Measurements from ENCODE around the gene ACYP2.

The ACYP2 gene

DNA sequence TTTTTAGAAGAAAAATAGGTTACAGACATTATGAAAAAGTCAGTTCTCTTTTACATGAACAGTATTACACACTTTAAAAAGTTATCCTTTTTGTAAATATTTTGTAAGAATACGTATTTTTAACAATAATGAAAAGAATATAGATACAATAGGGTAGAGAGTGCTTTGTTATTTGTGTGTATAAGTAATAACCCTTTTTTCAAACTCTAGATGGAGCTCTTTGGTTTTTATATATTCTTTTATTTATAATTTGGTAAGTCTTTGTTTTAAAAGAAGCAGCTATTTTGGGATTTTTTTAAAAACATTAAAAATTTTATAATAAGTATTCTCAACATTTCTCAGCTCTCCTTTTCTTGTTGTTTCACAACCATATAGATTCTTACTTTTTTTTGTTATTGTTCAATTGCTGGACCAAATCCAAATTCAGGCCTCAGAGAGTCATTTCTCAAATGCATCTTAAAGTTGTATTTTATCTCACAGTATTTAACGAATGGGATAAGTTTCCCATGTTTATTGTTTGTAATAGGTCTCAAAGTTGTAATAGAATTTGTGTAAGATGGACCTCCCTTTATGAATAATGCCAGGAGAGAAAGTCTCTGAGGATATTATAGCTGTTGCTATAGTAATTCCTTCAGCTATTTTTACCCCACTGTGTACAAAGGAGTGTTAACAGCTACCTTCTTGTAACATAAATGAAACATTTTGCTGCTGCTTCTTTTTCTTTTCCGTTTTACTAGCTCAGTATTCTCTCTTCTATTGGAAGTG, 46.4 kb downstream of the ACYP2 start:
- no peak overlapping the region for H3K9ac ChIP-seq
- no peaks in the 10 kb centered on the region for H3K9me3 ChIP-seq (replicated peaks in 1 of 11)
- no peak overlapping the region for H3K4me2 ChIP-seq
- no peak overlapping the region for H3K4me3 ChIP-seq
- H3K27ac ChIP-seq: no peak overlapping the region
- no peaks in the 10 kb centered on the region for H3K36me3 ChIP-seq
- no peak for TF ChIP-seq Cebpa-rat (IDR thresholded peaks at IDR 0.05)
- H3K4me1 ChIP-seq: peaks cover 0 to 6% (median 0%) of the 10 kb centered on the region in 10 experiments; a peak in 5 of 20 replicates
- H3K27me3 ChIP-seq: no peaks in the 10 kb centered on the region
- no peaks in the 10 kb centered on the region for H4K20me1 ChIP-seq

DNA sequence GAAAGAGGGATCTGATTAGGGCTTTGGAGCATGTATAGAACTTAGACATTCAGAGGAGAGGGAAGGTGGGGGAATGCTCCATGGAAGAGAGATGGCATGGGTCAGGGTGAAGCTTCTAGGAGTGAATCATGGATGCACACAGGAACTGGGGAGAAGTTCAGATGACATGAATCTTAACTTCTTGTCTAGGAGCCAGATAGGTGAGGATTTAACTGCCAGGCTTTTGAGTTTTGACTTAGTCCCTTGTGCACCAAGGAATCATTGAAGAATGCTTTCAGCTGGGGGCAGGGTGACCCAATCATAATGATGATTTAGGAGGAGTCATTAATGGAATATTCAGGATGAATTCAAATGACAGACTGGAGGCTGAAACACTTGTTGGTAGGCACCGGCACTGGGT, 48.7 kb downstream of the ACYP2 start:
- no peaks in the 10 kb centered on the region for H3K36me3 ChIP-seq
- H3K27ac ChIP-seq: no peak overlapping the region
- no peak overlapping the region for H3K9ac ChIP-seq
- no peak for TF ChIP-seq Cebpa-rat (IDR thresholded peaks at IDR 0.05)
- H4K20me1 ChIP-seq: no peaks in the 10 kb centered on the region
- no peak overlapping the region for H3K4me2 ChIP-seq
- no peak overlapping the region for H3K4me3 ChIP-seq
- H3K4me1 ChIP-seq: peaks cover 0 to 6% (median 0%) of the 10 kb centered on the region in 10 experiments; a peak in 5 of 20 replicates
- no peaks in the 10 kb centered on the region for H3K27me3 ChIP-seq
- no peaks in the 10 kb centered on the region for H3K9me3 ChIP-seq (replicated peaks in 1 of 11)

DNA sequence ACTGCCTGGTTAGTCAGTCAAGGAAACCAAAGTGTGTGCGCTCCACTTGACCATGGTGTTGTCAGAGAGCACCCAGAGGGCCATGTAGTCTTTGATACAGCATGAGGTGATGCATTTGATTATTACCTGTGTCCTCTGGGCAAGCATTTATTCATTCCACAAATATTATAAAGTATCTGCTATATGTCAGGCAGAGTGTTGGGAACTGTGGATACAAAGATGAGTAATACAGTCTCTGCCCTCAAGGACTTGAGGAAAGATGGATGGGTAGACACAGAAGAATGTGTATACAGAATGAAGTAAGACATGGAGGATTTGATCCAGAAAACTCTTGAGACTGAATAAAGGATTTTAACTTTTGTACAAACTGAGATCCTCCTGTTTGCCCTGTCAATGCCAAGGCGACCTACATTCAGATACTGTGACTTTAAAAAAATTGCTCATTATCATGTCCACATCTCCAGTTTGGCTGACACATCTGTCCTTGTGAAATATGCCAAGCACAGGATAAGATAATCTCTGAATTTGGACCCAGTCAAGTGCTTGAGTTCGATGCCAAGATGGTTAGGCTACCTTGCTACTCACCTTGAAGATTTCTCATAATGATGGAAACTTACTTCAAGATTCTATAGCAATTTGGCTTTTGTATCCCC, 50.8 kb downstream of the ACYP2 start:
- Histone ChIP-seq H3K27ac (no peak overlapping the region), H3K36me3 (no peaks in the 10 kb centered on the region; a peak in 1 of 22 replicates), H3K27me3 (no peaks in the 10 kb centered on the region), H3K4me1 (no peaks in the 10 kb centered on the region), H3K9ac (no peak overlapping the region), H3K4me2 (no peak overlapping the region), H3K4me3 (no peak overlapping the region), H3K9me3 (replicated peaks in 1 of 11) (no peaks in the 10 kb centered on the region), H4K20me1 (no peaks in the 10 kb centered on the region)
- TF ChIP-seq Cebpa-rat (IDR thresholded peaks at IDR 0.05): no peak

DNA sequence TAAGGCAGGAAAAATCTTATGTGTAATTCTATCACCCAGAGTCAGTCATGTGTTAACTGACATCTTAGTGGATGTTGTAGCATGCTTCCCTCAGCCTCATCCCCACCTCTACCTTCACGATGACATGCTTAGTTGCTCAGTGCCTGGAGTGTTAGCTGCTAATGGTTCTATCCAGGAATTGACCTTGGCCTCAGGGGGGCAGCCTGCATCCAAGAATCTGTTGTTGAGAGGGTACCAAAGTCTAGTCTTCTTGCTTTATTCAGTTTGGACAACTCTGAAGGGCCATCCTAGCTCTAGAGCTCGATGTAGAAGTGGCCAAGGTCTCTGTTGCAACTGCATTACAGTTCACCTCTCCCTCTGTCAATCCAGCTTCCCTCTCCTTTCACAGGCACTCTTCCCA, 61.2 kb downstream of the ACYP2 start:
- Histone ChIP-seq H3K27me3 (no peaks in the 10 kb centered on the region), H3K4me3 (no peak overlapping the region), H3K4me1 (no peaks in the 10 kb centered on the region), H3K4me2 (no peak overlapping the region), H3K9me3 (replicated peaks in 1 of 11) (no peaks in the 10 kb centered on the region), H3K9ac (no peak overlapping the region), H3K36me3 (no peaks in the 10 kb centered on the region), H3K27ac (no peak overlapping the region), H4K20me1 (no peaks in the 10 kb centered on the region)
- TF ChIP-seq Cebpa-rat (IDR thresholded peaks at IDR 0.05): no peak

DNA sequence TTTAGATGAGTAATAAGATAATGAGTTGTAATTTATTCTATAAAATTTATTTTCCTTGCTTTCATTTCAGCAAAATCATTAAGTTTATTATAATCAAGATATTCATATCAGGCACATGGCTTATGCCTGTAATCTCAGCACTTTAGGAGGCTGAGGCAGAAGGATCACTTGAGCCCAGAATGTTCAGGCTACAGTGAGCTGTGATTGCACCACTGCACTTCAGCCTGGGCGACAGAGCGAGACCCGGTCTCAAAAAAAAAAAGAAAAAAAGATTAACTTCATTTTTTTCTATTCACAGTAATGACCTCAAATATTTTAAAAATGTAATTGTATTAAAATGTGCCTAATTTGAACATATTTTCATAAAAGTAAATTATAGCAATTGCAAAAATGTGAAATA, 67.9 kb downstream of the ACYP2 start:
- H3K27ac ChIP-seq: no peak overlapping the region
- H3K4me2 ChIP-seq: no peak overlapping the region
- H3K27me3 ChIP-seq: no peaks in the 10 kb centered on the region
- no peaks in the 10 kb centered on the region for H4K20me1 ChIP-seq
- no peaks in the 10 kb centered on the region; a peak in 1 of 22 replicates for H3K36me3 ChIP-seq
- no peaks in the 10 kb centered on the region for H3K4me1 ChIP-seq
- TF ChIP-seq Cebpa-rat (IDR thresholded peaks at IDR 0.05): no peak
- no peak overlapping the region for H3K4me3 ChIP-seq
- H3K9me3 ChIP-seq (replicated peaks in 1 of 11): peaks cover 0 to 3% (median 0%) of the 10 kb centered on the region in 11 experiments; a peak in 1 of 22 replicates
- no peak overlapping the region for H3K9ac ChIP-seq

DNA sequence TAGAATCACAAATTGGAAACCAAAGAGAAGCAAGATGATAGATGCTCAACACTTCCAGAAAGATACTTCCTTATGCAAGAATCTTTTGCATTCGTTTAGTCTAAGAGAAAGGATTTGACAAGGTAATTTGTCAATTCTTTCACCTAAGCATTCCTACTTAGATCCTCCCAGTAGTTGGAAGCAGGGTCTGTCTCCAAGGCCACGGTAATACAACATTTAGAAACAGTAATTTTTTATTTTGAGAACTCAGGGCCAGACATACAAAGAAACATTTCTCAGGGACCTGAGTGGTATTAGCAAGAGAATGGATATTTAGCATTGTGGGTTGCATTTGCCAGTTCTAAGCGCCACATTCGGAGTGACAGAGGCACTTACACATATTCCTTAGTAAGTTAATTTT, 68.6 kb downstream of the ACYP2 start:
- no peaks in the 10 kb centered on the region for H3K27me3 ChIP-seq
- no peak overlapping the region for H3K27ac ChIP-seq
- no peak overlapping the region for H3K4me3 ChIP-seq
- no peaks in the 10 kb centered on the region; a peak in 1 of 22 replicates for H3K36me3 ChIP-seq
- H3K9me3 ChIP-seq (replicated peaks in 1 of 11): peaks cover 0 to 3% (median 0%) of the 10 kb centered on the region in 11 experiments; a peak in 1 of 22 replicates
- no peaks in the 10 kb centered on the region for H3K4me1 ChIP-seq
- no peak for TF ChIP-seq Cebpa-rat (IDR thresholded peaks at IDR 0.05)
- no peak overlapping the region for H3K4me2 ChIP-seq
- H4K20me1 ChIP-seq: no peaks in the 10 kb centered on the region
- H3K9ac ChIP-seq: no peak overlapping the region

DNA sequence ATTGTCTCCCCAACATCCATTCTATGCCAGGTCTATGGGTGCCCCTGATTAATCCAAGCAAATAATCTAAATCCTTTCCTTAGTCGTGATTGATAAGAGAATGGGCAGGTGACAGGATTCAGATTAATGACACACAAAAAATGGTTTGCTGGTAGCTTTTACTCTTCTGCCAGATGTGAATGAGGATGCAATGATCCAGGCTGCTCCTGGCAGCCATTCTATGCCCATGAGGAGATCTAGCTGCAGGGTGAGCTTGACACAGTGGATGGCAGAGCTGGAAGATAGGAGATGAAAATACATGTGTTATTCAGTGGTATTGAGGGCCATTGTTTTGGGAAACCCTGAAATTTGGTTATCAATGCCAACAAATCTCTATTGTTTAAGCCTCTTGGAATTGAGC, 69.7 kb downstream of the ACYP2 start:
- Histone ChIP-seq H3K4me3 (no peak overlapping the region), H3K4me1 (no peaks in the 10 kb centered on the region), H3K9ac (no peak overlapping the region), H3K27me3 (no peaks in the 10 kb centered on the region), H3K27ac (no peak overlapping the region), H3K9me3 (replicated peaks in 1 of 11) (peaks cover 0 to 3% (median 0%) of the 10 kb centered on the region in 11 experiments; a peak in 1 of 22 replicates), H4K20me1 (no peaks in the 10 kb centered on the region), H3K4me2 (no peak overlapping the region), H3K36me3 (no peaks in the 10 kb centered on the region; a peak in 1 of 22 replicates)
- no peak for TF ChIP-seq Cebpa-rat (IDR thresholded peaks at IDR 0.05)

DNA sequence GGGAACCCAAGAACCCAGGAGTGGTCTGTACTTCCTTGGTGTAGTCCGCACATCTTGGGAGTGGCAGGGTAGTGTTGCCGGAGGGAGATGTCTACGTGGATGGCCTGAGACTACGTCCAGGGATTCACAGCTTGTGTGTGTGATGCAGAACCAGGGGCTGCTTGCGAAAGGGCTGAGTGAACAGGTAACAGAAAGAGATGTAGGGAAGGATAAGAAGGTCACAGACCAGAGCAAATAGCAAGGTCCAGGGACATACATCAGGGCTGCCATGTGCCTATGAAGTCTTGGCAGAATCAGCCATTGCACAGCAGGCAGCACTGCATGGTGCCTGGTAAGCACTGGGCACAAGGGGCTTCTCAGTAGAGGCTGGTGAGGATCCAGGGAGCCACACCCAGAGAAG, 71.9 kb downstream of the ACYP2 start:
- Histone ChIP-seq H4K20me1 (no peaks in the 10 kb centered on the region), H3K27me3 (no peaks in the 10 kb centered on the region), H3K4me1 (no peaks in the 10 kb centered on the region), H3K4me3 (no peak overlapping the region), H3K4me2 (no peak overlapping the region), H3K9ac (no peak overlapping the region), H3K36me3 (no peaks in the 10 kb centered on the region; a peak in 1 of 22 replicates), H3K9me3 (replicated peaks in 1 of 11) (peaks cover 0 to 3% (median 0%) of the 10 kb centered on the region in 11 experiments; a peak in 1 of 22 replicates), H3K27ac (no peak overlapping the region)
- no peak for TF ChIP-seq Cebpa-rat (IDR thresholded peaks at IDR 0.05)

DNA sequence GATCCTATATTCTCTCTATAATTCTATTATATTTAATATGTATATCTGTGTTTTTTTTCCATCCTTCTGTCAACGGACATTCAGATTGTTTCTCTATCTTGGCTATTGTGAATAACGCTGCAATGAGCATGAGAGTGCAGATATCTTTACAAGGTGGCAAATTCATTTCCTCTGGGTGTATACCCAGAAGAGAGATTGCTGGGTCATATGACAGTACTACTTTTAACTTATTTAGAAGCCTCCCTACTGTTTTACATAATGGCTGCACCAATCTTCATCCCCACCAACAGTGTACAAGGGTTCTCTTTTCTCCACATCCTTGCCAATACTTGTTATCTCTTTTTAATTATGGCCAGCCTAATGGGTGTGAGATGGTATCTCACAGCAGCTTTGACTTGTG, 74.1 kb downstream of the ACYP2 start:
- Histone ChIP-seq H3K9ac (no peak overlapping the region), H3K4me3 (no peak overlapping the region), H4K20me1 (no peaks in the 10 kb centered on the region), H3K27ac (no peak overlapping the region), H3K9me3 (replicated peaks in 1 of 11) (peaks cover 0 to 3% (median 0%) of the 10 kb centered on the region in 11 experiments; a peak in 1 of 22 replicates), H3K36me3 (no peaks in the 10 kb centered on the region; a peak in 1 of 22 replicates), H3K4me2 (no peak overlapping the region), H3K27me3 (no peaks in the 10 kb centered on the region), H3K4me1 (no peaks in the 10 kb centered on the region)
- TF ChIP-seq Cebpa-rat (IDR thresholded peaks at IDR 0.05): no peak
